IMR-90 (cell line): ENCODE measurements around the gene PRCD. TPM values are rescaled to one million over a fixed set of nuclear protein-coding genes. Genes with fewer than 3 reads are reported as not detected.

ENCODE experiments used
- ATAC-seq: fragments of 200-7000 bp; cut with Tn5 transposase; 2 replicates; pipeline ENCODE4 v1.9.1; 2020; ENCODE audit warnings: low read depth, mild to moderate bottlenecking, moderate library complexity
- BruUV-seq: library from RNA; stranded (reverse); fragments of 400-500 nt; replicated peaks from 2 replicates; lab custom pipeline; 2021; lab: Mats Ljungman, UMichigan
- CTCF ChIA-PET: fragments of 300-600 bp; formaldehyde crosslinking; extraction: SDS; loops from one replicate; lab custom pipeline; 2021; ENCODE audit warnings: antibody characterized with exemption; lab: Yijun Ruan, JAX
- POLR2A ChIA-PET: fragments of 300-600 bp; sonication (Branson Sonifier 250); formaldehyde crosslinking; loops from one replicate; lab custom pipeline; 2022; ENCODE audit warnings: antibody characterized with exemption; ENCODE audit not compliant: unreplicated experiment; lab: Charles Lee
- DNase-seq: peaks from one replicate; pipeline ENCODE4 v3.0.0; 2013
- H2AFZ ChIP-seq: replicated peaks from 2 replicates; pipeline ENCODE3; 2013; ENCODE audit warnings: low read length, mild to moderate bottlenecking; ENCODE audit not compliant: poor library complexity
- H2AK5ac ChIP-seq: 2 replicates; pipeline ENCODE4 v1.6.1; 2013; ENCODE audit warnings: low read depth, low read length, inconsistent platforms
- H2AK9ac ChIP-seq: replicated peaks from 2 replicates; pipeline ENCODE3; 2013; ENCODE audit warnings: mild to moderate bottlenecking, low read depth, low read length, moderate library complexity; ENCODE audit not compliant: poor library complexity
- H2BK120ac ChIP-seq: 2 replicates; pipeline ENCODE4 v1.6.1; 2013; ENCODE audit warnings: low read depth, low read length, inconsistent platforms
- H2BK15ac ChIP-seq: 3 replicates; pipeline ENCODE4 v1.6.1; 2013; ENCODE audit warnings: low read depth, low read length, inconsistent platforms
- H2BK20ac ChIP-seq: 2 replicates; pipeline ENCODE4 v1.6.1; 2013; ENCODE audit warnings: low read depth, mild to moderate bottlenecking, inconsistent platforms, low read length, moderate library complexity
- H2BK5ac ChIP-seq: 2 replicates; pipeline ENCODE4 v1.6.1; 2013; ENCODE audit warnings: mild to moderate bottlenecking, low read depth, low read length, inconsistent platforms; ENCODE audit not compliant: poor library complexity, severe bottlenecking
- H3K14ac ChIP-seq: replicated peaks from 2 replicates; pipeline ENCODE4 v1.6.1; 2013; ENCODE audit warnings: low read depth, low read length, inconsistent platforms
- H3K18ac ChIP-seq: 2 replicates; pipeline ENCODE4 v1.6.1; 2013; ENCODE audit warnings: low read depth, low read length, control low read depth
- H3K23ac ChIP-seq: 2 replicates; pipeline ENCODE4 v1.6.1; 2013; ENCODE audit warnings: low read depth, low read length, inconsistent platforms
- H3K27ac ChIP-seq: 2 replicates; pipeline ENCODE4 v1.5.1; 2013; ENCODE audit warnings: mild to moderate bottlenecking, control low read depth, low read length; ENCODE audit not compliant: insufficient read depth
- H3K27me3 ChIP-seq: 2 replicates; pipeline ENCODE4 v1.6.1; 2013; ENCODE audit warnings: low read length; ENCODE audit not compliant: control insufficient read depth, insufficient read depth
- H3K36me3 ChIP-seq: 2 replicates; pipeline ENCODE4 v1.6.1; 2013; ENCODE audit warnings: low read length, mixed read lengths; ENCODE audit not compliant: control insufficient read depth, insufficient read depth
- H3K4ac ChIP-seq: 2 replicates; pipeline ENCODE4 v1.6.1; 2013; ENCODE audit warnings: low read depth, low read length, inconsistent platforms
- H3K4me1 ChIP-seq: 2 replicates; pipeline ENCODE4 v1.6.1; 2013; ENCODE audit warnings: low read length, mixed read lengths; ENCODE audit not compliant: control insufficient read depth, insufficient read depth
- H3K4me2 ChIP-seq: 2 replicates; pipeline ENCODE4 v1.6.1; 2013; ENCODE audit warnings: low read depth, mild to moderate bottlenecking, control low read depth, low read length, moderate library complexity
- H3K4me3 ChIP-seq: 2 replicates; pipeline ENCODE4 v1.5.1; 2013; ENCODE audit warnings: low read depth, mild to moderate bottlenecking, control low read depth, low read length, moderate library complexity; ENCODE audit not compliant: insufficient read depth
- H3K56ac ChIP-seq: 2 replicates; pipeline ENCODE4 v1.6.1; 2013; ENCODE audit warnings: low read length, inconsistent platforms; ENCODE audit not compliant: insufficient read depth; ENCODE audit errors: extremely low read depth
- H3K79me1 ChIP-seq, 2 experiments: 2 replicates each; pipeline ENCODE4 v1.6.1; 2013; ENCODE audit warnings: low read length in 2 of 2, inconsistent platforms in 1 of 2, low read depth in 1 of 2
- H3K9ac ChIP-seq: 2 replicates; pipeline ENCODE4 v1.6.1; 2013; ENCODE audit warnings: low read depth, low read length, control low read depth
- H3K9me1 ChIP-seq: 2 replicates; pipeline ENCODE4 v1.6.1; 2013; ENCODE audit warnings: low read length, inconsistent platforms; ENCODE audit not compliant: insufficient read depth
- H3K9me3 ChIP-seq: 2 replicates; pipeline ENCODE4 v1.6.1; 2013; ENCODE audit warnings: low read length; ENCODE audit not compliant: control insufficient read depth, insufficient read depth
- H4K20me1 ChIP-seq: 2 replicates; pipeline ENCODE4 v1.6.1; 2013; ENCODE audit warnings: low read length, inconsistent platforms; ENCODE audit not compliant: insufficient read depth
- H4K5ac ChIP-seq: 2 replicates; pipeline ENCODE4 v1.6.1; 2013; ENCODE audit warnings: mild to moderate bottlenecking, low read depth, low read length, control low read depth
- H4K8ac ChIP-seq, 2 experiments: 2 replicates each; pipeline ENCODE4 v1.6.1; 2013; ENCODE audit warnings: low read depth in 2 of 2, low read length in 2 of 2, control low read depth in 1 of 2, inconsistent platforms in 1 of 2
- H4K91ac ChIP-seq: 2 replicates; pipeline ENCODE4 v1.6.1; 2013; ENCODE audit warnings: low read depth, low read length, inconsistent platforms; ENCODE audit not compliant: insufficient read depth
- BHLHE40 ChIP-seq: fragments of 150-350 bp; IDR thresholded peaks from 2 replicates; pipeline ENCODE4 v1.6.1; 2016; ENCODE audit warnings: mild to moderate bottlenecking, low read depth, low read length
- CEBPB ChIP-seq: IDR thresholded peaks from 2 replicates; pipeline ENCODE4 v1.6.1; 2012; ENCODE audit warnings: low read depth, low read length, improper control_type of control experiment
- CHD1 ChIP-seq: IDR thresholded peaks from 2 replicates; pipeline ENCODE4 v1.6.1; 2012; ENCODE audit warnings: low read depth, low read length, improper control_type of control experiment
- CTCF ChIP-seq: conservative IDR thresholded peaks from 2 replicates; pipeline ENCODE4 v1.5.1; 2012; ENCODE audit warnings: mild to moderate bottlenecking, low read depth, low read length, improper control_type of control experiment
- ELK1 ChIP-seq: fragments of 150-350 bp; IDR thresholded peaks from 2 replicates; pipeline ENCODE4 v1.6.1; 2016; ENCODE audit warnings: low read depth, mild to moderate bottlenecking, low read length, moderate library complexity, borderline replicate concordance
- FOS ChIP-seq: fragments of 150-350 bp; IDR thresholded peaks from 2 replicates; pipeline ENCODE4 v1.6.1; 2016; ENCODE audit warnings: low read depth, low read length
- MAZ ChIP-seq: IDR thresholded peaks from 2 replicates; pipeline ENCODE4 v1.6.1; 2012; ENCODE audit warnings: low read depth, mild to moderate bottlenecking, low read length, improper control_type of control experiment, moderate library complexity, borderline replicate concordance
- MXI1 ChIP-seq: IDR thresholded peaks from 2 replicates; pipeline ENCODE4 v1.6.1; 2012; ENCODE audit warnings: low read depth, mild to moderate bottlenecking, low read length, moderate library complexity, borderline replicate concordance
- NFE2L2 ChIP-seq: fragments of 150-350 bp; IDR thresholded peaks from 2 replicates; pipeline ENCODE4 v1.6.1; 2016; ENCODE audit warnings: low read depth, mild to moderate bottlenecking, low read length
- RAD21 ChIP-seq: IDR thresholded peaks from 2 replicates; pipeline ENCODE4 v1.6.1; 2012; ENCODE audit warnings: low read length, improper control_type of control experiment
- RCOR1 ChIP-seq: IDR thresholded peaks from 2 replicates; pipeline ENCODE4 v1.6.1; 2012; ENCODE audit warnings: mild to moderate bottlenecking, low read length, improper control_type of control experiment; ENCODE audit not compliant: insufficient replicate concordance
- RFX5 ChIP-seq: IDR thresholded peaks from 2 replicates; pipeline ENCODE4 v1.8.0; 2012; ENCODE audit warnings: low read depth, mild to moderate bottlenecking, low read length, moderate library complexity
- WGBS, 2 experiments: methylation state at CpG; one replicate each; pipeline versions ENCODE4 v1.1.5 to v1.1.7; 2013; ENCODE audit warnings: missing lambda C conversion rate in 2 of 2; ENCODE audit not compliant: insufficient read length in 1 of 2; ENCODE audit errors: extremely low coverage in 2 of 2; 5-methylcytosine and 5-hydroxymethylcytosine counted together
- dilution Hi-C: fragments of 300-500 bp; cut with HindIII; formaldehyde crosslinking; loops from one replicate; pipeline ENCODE4 v1.14.3; 2018; ENCODE audit warnings: low sequenced_read_pairs; ENCODE audit not compliant: unreplicated experiment
- in situ Hi-C: fragments of 300-500 bp; cut with MboI; formaldehyde crosslinking; loops from 3 replicates; pipeline ENCODE4 v1.14.3; 2019; ENCODE audit warnings: low sequenced_read_pairs, inconsistent platforms, mixed read lengths
- intact Hi-C: fragments of 100-400 bp; cut with micrococcal nuclease; formaldehyde crosslinking; loops from 2 replicates; pipeline ENCODE4 v1.10.0; 2022
- polyA plus RNA-seq, 3 experiments: library from polyadenylated mRNA; depleted of rRNA; stranded (reverse); fragments of >200 nt; gene quantifications; 2 replicates each; pipeline ENCODE4 v1.2.3, GENCODE V29; 2012; ENCODE audit warnings: low replicate concordance in 1 of 3
- total RNA-seq: library from RNA; depleted of rRNA; stranded (reverse); fragments of >200 nt; gene quantifications from 2 replicates; pipeline ENCODE4 v1.2.3, GENCODE V29; 2012

Gene PRCD
- total and polyA plus RNA-seq, 2 of the 4 experiments (the other 2 are of a cell fraction) = 0.32 TPM; not detected in 1

DNA sequence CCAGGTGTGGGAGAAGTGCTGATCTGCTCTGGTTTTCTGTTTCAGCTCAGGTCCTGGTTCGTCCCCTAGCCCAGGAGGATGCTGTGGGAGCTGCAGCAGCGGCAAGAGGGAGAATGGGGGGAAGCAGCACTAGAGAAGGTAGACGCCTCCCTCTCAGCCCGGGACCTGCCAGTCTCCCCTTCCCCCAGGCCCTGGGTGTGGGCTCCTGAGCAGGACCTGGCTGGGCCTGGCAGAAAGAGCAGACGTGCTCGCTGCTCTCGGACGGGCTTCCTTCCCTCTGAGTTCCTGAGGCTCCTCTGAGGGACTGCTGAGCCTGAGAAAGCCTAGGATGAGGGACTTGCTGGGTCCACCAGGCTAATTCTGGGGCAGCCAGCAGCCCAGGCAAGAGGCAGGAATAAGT is 3.1 kb downstream of the PRCD start:
- peak overlapping the region; percentile 60 for H2AK5ac ChIP-seq
- no peaks in the 10 kb centered on the region for H3K9me3 ChIP-seq
- no peak overlapping the region for H3K9ac ChIP-seq
- BruUV-seq = no TSS peak
- WGBS, 2 experiments = no CpG with 5 or more reads among the region's 8 CpGs
- peaks cover 22% of the 10 kb centered on the region for H3K4me1 ChIP-seq
- CTCF ChIA-PET = interaction anchor here (2.4 kb wide), 1 partner anchor 20 kb away, joined by 12 read pairs; no protein-coding TSS in a partner anchor
- H4K91ac ChIP-seq = no peak overlapping the region
- H3K36me3 ChIP-seq = no peaks in the 10 kb centered on the region
- H3K9me1 ChIP-seq = peaks cover 22% of the 10 kb centered on the region
- no peak overlapping the region for H2BK5ac ChIP-seq
- DNase-seq (no peak), ATAC-seq (no peak)
- H2BK120ac ChIP-seq = no peak overlapping the region
- no peak for TF ChIP-seq NFE2L2
- TF ChIP-seq RAD21 = no peak
- TF ChIP-seq CHD1 = no peak
- no peak for TF ChIP-seq CEBPB
- no peak for TF ChIP-seq RCOR1
- no peak for TF ChIP-seq FOS
- TF ChIP-seq ELK1 = no peak
- TF ChIP-seq RFX5 = no peak
- TF ChIP-seq MAZ = no peak
- TF ChIP-seq BHLHE40 = no peak
- no peak for TF ChIP-seq CTCF
- TF ChIP-seq MXI1 = no peak
- H3K79me1 ChIP-seq = 0 out of 4 replicates have a peak, but pooled peaks cover 0 to 5% of the 10 kb centered on the region in 2 experiments
- in situ Hi-C loops = no loop called here
- H3K18ac ChIP-seq = no peak overlapping the region
- peaks cover 1% of the 10 kb centered on the region; the same call in 1 of the 2 replicates for H3K27me3 ChIP-seq
- H4K8ac ChIP-seq = no peak overlapping the region
- H3K14ac ChIP-seq = no peak overlapping the region
- H2BK20ac ChIP-seq = no peak overlapping the region
- H4K20me1 ChIP-seq = peaks cover 6% of the 10 kb centered on the region; the same call in 1 of the 2 replicates
- H3K4ac ChIP-seq = no peak overlapping the region
- H3K27ac ChIP-seq = no peak overlapping the region
- intact Hi-C loops = no loop called here
- no peak overlapping the region for H3K23ac ChIP-seq
- POLR2A ChIA-PET = no interaction called here
- H3K56ac ChIP-seq = no peak overlapping the region
- H3K4me3 ChIP-seq = no peak overlapping the region
- no peak overlapping the region for H2BK15ac ChIP-seq
- H3K4me2 ChIP-seq = no peak overlapping the region
- H4K5ac ChIP-seq = no peak overlapping the region
- H2AFZ ChIP-seq = no peak overlapping the region
- H2AK9ac ChIP-seq = no peak overlapping the region
- dilution Hi-C loops = no loop called here
